SK-N-SH (cell line): Measurements from ENCODE around the gene POU6F2. TPM values are rescaled to one million over a fixed set of nuclear protein-coding genes. Genes with fewer than 3 reads are reported as not detected.

ENCODE experiments used
- CTCF ChIA-PET: fragments of 300-600, 350-600 bp; formaldehyde crosslinking; extraction: SDS; loops from one replicate; lab custom pipeline; 2021; lab: Yijun Ruan, JAX
- POLR2A ChIA-PET: fragments of 350-600 bp; sonication (Branson Sonifier 250); formaldehyde crosslinking; extraction: SDS; loops from one replicate; lab custom pipeline; 2020; ENCODE audit warnings: antibody characterized with exemption, inconsistent platforms; lab: Yijun Ruan, JAX
- DNase-seq: peaks from one replicate; pipeline ENCODE4 v3.0.0; 2012
- H2AFZ ChIP-seq: fragments of 200-600 bp; sonication (generic); 2 replicates; pipeline ENCODE4 v1.8.1; 2016; ENCODE audit warnings: antibody characterized with exemption, mild to moderate bottlenecking, low read depth
- H3F3A ChIP-seq: fragments of 200-600 bp; sonication (generic); replicated peaks from 2 replicates; pipeline ENCODE3; 2016; ENCODE audit warnings: antibody characterized with exemption, mild to moderate bottlenecking; ENCODE audit not compliant: insufficient read depth
- H3K27ac ChIP-seq, 2 experiments: fragments of 200-500 bp in 1 of 2; fragments of 200-600 bp in 1 of 2; sonication (Bioruptor generic) in 1 of 2; sonication (generic), shearing (Covaris generic) in 1 of 2; 2 replicates each; pipeline versions ENCODE4 v1.5.1 to v1.6.1; 2014 to 2016; ENCODE audit warnings: low read depth in 2 of 2, inconsistent platforms in 1 of 2, low read length in 1 of 2, mild to moderate bottlenecking in 1 of 2, mixed read lengths in 1 of 2
- H3K27me3 ChIP-seq: fragments of 200-600 bp; sonication (generic), shearing (Covaris generic); 2 replicates; pipeline ENCODE4 v1.6.1; 2016; ENCODE audit warnings: mixed run types; ENCODE audit not compliant: insufficient read depth
- H3K36me3 ChIP-seq, 2 experiments: fragments of 200-500 bp in 1 of 2; fragments of 200-600 bp in 1 of 2; sonication (Bioruptor generic) in 1 of 2; sonication (generic) in 1 of 2; replicated peaks in 1 of 2; 2 replicates each; pipeline versions ENCODE3 to v1.5.1; 2014 to 2016; ENCODE audit warnings: low read length in 1 of 2, mild to moderate bottlenecking in 1 of 2; ENCODE audit not compliant: insufficient read depth in 2 of 2, control insufficient read depth in 1 of 2
- H3K4me1 ChIP-seq, 2 experiments: fragments of 200-500 bp in 1 of 2; fragments of 200-600 bp in 1 of 2; sonication (Bioruptor generic) in 1 of 2; sonication (generic), shearing (Covaris generic) in 1 of 2; 2 replicates each; pipeline versions ENCODE4 v1.5.1 to v1.6.1; 2014 to 2016; ENCODE audit warnings: low read depth in 1 of 2, low read length in 1 of 2, mixed run types in 1 of 2; ENCODE audit not compliant: insufficient read depth in 2 of 2, control insufficient read depth in 1 of 2
- H3K4me2 ChIP-seq: fragments of 200-600 bp; sonication (generic), shearing (Covaris generic); 2 replicates; pipeline ENCODE4 v1.6.1; 2017; ENCODE audit warnings: mixed run types
- H3K4me3 ChIP-seq, 2 experiments: fragments of 200-500 bp in 1 of 2; fragments of 200-600 bp in 1 of 2; sonication (Bioruptor generic) in 1 of 2; sonication (generic), shearing (Covaris generic) in 1 of 2; 2 replicates each; pipeline versions ENCODE4 v1.5.1 to v1.8.1; 2014 to 2016; ENCODE audit warnings: low read depth in 2 of 2, inconsistent platforms in 1 of 2, low read length in 1 of 2, mild to moderate bottlenecking in 1 of 2, mixed read lengths in 1 of 2, moderate library complexity in 1 of 2
- H3K79me2 ChIP-seq: fragments of 200-600 bp; sonication (generic); 2 replicates; pipeline ENCODE4 v1.8.1; 2017; ENCODE audit warnings: mild to moderate bottlenecking; ENCODE audit not compliant: insufficient read depth
- H3K9ac ChIP-seq: fragments of 200-600 bp; sonication (generic); 2 replicates; pipeline ENCODE4 v1.6.1; 2017; ENCODE audit warnings: mixed run types
- H3K9me2 ChIP-seq: fragments of 200-600 bp; sonication (generic); 2 replicates; pipeline ENCODE4 v1.6.1; 2017; ENCODE audit warnings: mixed run types
- H3K9me3 ChIP-seq: fragments of 200-600 bp; sonication (generic); 2 replicates; pipeline ENCODE4 v1.6.1; 2017; ENCODE audit warnings: mixed run types, mild to moderate bottlenecking, moderate library complexity
- H4K20me1 ChIP-seq: fragments of 200-600 bp; sonication (generic); 2 replicates; pipeline ENCODE4 v1.6.1; 2017; ENCODE audit warnings: mild to moderate bottlenecking, mixed run types; ENCODE audit not compliant: insufficient read depth
- CHD2 ChIP-seq: fragments of 150-350 bp; IDR thresholded peaks from 2 replicates; pipeline ENCODE4 v1.6.1; 2018; ENCODE audit warnings: low read length; ENCODE audit not compliant: partially characterized antibody
- ELF1 ChIP-seq: IDR thresholded peaks from 2 replicates; pipeline ENCODE4 v1.4.0; 2012
- EP300 ChIP-seq, 2 experiments: IDR thresholded peaks; 2 replicates each; pipeline versions ENCODE4 v1.4.0 to v1.6.1; 2012; ENCODE audit warnings: borderline replicate concordance in 1 of 2, low read depth in 1 of 2, low read length in 1 of 2
- FOXJ3 ChIP-seq: sonication (generic); formaldehyde crosslinking; IDR thresholded peaks from 2 replicates; pipeline ENCODE4 v1.5.1; 2020; ENCODE audit warnings: mild to moderate bottlenecking, missing genetic modification reagents
- GABPA ChIP-seq: IDR thresholded peaks from 2 replicates; pipeline ENCODE4 v1.4.0; 2012; ENCODE audit warnings: low read depth, mild to moderate bottlenecking
- MAX ChIP-seq: IDR thresholded peaks from 2 replicates; pipeline ENCODE4 v1.4.0; 2012; ENCODE audit warnings: low read depth
- NFIC ChIP-seq: IDR thresholded peaks from 2 replicates; pipeline ENCODE4 v1.4.0; 2012; ENCODE audit warnings: borderline replicate concordance
- NRF1 ChIP-seq: IDR thresholded peaks from 2 replicates; pipeline ENCODE4 v1.6.1; 2012; ENCODE audit warnings: low read depth, mild to moderate bottlenecking, low read length
- POLR2AphosphoS5 ChIP-seq: IDR thresholded peaks from 2 replicates; pipeline ENCODE4 v1.6.1; 2012; ENCODE audit warnings: low read depth, low read length
- RAD21 ChIP-seq: IDR thresholded peaks from 2 replicates; pipeline ENCODE4 v1.6.1; 2012; ENCODE audit warnings: mild to moderate bottlenecking, low read length
- RCOR1 ChIP-seq: fragments of 150-350 bp; IDR thresholded peaks from 2 replicates; pipeline ENCODE4 v1.6.1; 2017; ENCODE audit warnings: antibody characterized with exemption, low read length
- RFX5 ChIP-seq: IDR thresholded peaks from 2 replicates; pipeline ENCODE4 v1.6.1; 2012; ENCODE audit warnings: mild to moderate bottlenecking, improper control_type of control experiment, low read length
- SMC3 ChIP-seq: IDR thresholded peaks from 2 replicates; pipeline ENCODE4 v1.6.1; 2012; ENCODE audit warnings: low read depth, low read length, improper control_type of control experiment
- TAF1 ChIP-seq: IDR thresholded peaks from 2 replicates; pipeline ENCODE4 v1.6.1; 2012; ENCODE audit warnings: low read depth, mild to moderate bottlenecking, low read length, moderate library complexity, borderline replicate concordance
- TEAD4 ChIP-seq: IDR thresholded peaks from 2 replicates; pipeline ENCODE4 v1.4.0; 2012; ENCODE audit warnings: mild to moderate bottlenecking, borderline replicate concordance; ENCODE audit not compliant: insufficient read depth
- YY1 ChIP-seq: IDR thresholded peaks from 2 replicates; pipeline ENCODE4 v1.4.0; 2012; ENCODE audit warnings: low read depth, mild to moderate bottlenecking
- WGBS: methylation state at CpG from one replicate; pipeline ENCODE4 v1.1.6; 2017; ENCODE audit warnings: low lambda C conversion rate; 5-methylcytosine and 5-hydroxymethylcytosine counted together
- polyA plus RNA-seq, 3 experiments: library from polyadenylated mRNA; depleted of rRNA; stranded (reverse); fragments of >200 nt; gene quantifications; 2 replicates each; pipeline ENCODE4 v1.2.3, GENCODE V29; 2012
- TF ChIP-seq, protein P1 (sequence below): IDR thresholded peaks from 2 replicates; pipeline ENCODE4 v1.4.0; 2012; ENCODE audit warnings: low read depth, borderline replicate concordance
- TF ChIP-seq, protein P2 (sequence below): IDR thresholded peaks from 2 replicates; pipeline ENCODE4 v1.6.1; 2012; ENCODE audit warnings: mild to moderate bottlenecking, low read depth, low read length, moderate library complexity

Gene POU6F2
- polyA plus RNA-seq, 1 of the 3 experiments (the other 2 are of a cell fraction) = under 0.01 TPM

DNA sequence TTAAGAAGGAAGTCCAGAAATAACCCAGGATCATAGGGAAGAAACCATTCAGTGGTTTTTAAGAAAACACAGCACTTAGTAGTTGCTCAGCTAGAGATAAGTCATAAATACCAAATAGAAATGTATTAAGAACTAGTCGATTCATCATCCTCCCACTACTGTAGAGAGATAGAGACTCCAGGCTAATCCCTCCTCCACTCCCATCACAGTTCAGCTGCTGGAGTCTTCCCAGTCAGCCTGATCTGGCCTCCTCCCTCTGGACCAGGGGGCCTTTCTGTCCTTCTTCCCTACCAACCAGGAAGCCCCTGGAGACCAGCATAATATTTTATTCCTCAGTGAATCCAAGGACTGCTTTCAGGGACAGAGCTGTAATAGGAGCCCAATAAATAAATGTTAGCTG is 294.4 kb downstream of the POU6F2 start:
- no peak overlapping the region for H2AFZ ChIP-seq
- H3K9ac ChIP-seq = no peak overlapping the region
- no peaks in the 10 kb centered on the region; the same call in 1 of the 2 replicates for H3K27me3 ChIP-seq
- ChIA-PET CTCF (no interaction called here), POLR2A (no interaction called here)
- WGBS = 0% methylated on average over 1 of the region's 1 CpG
- no peaks in the 10 kb centered on the region for H3K9me3 ChIP-seq
- TF ChIP-seq GABPA = no peak
- no peaks in the 10 kb centered on the region; a peak in 1 of 4 replicates for H3K4me1 ChIP-seq
- H3K9me2 ChIP-seq = no peaks in the 10 kb centered on the region
- no peak overlapping the region for H3K27ac ChIP-seq
- no peak overlapping the region for H3K4me3 ChIP-seq
- no peaks in the 10 kb centered on the region for H3K36me3 ChIP-seq
- H3K4me2 ChIP-seq = no peak overlapping the region
- no peaks in the 10 kb centered on the region for H3F3A ChIP-seq
- DNase-seq = no peak
- no peaks in the 10 kb centered on the region for H3K79me2 ChIP-seq
- H4K20me1 ChIP-seq = no peaks in the 10 kb centered on the region

- CTCF ChIA-PET = no interaction called here
- no peaks in the 10 kb centered on the region for H3K9me2 ChIP-seq
- no peak for DNase-seq
- H3F3A ChIP-seq = no peaks in the 10 kb centered on the region
- no peaks in the 10 kb centered on the region for H4K20me1 ChIP-seq
- no peaks in the 10 kb centered on the region for H3K79me2 ChIP-seq
- POLR2A ChIA-PET = no interaction called here
- H3K27me3 ChIP-seq = no peaks in the 10 kb centered on the region; the same call in 1 of the 2 replicates
- H3K4me2 ChIP-seq = no peak overlapping the region
- no peaks in the 10 kb centered on the region; a peak in 1 of 4 replicates for H3K4me1 ChIP-seq
- H3K27ac ChIP-seq = no peak overlapping the region
- no peak overlapping the region for H3K4me3 ChIP-seq
- no peak overlapping the region for H2AFZ ChIP-seq
- TF ChIP-seq CHD2 (no peak), EP300 (IDR thresholded peaks at IDR 0.05; ENCODE audit: borderline replicate concordance in 1 of 2, low read depth in 1 of 2, low read length in 1 of 2) (no peak), RFX5 (no peak), SMC3 (no peak), ELF1 (no peak), TEAD4 (no peak), TAF1 (no peak), RAD21 (no peak), NRF1 (no peak), MAX (no peak)
- TF ChIP-seq, protein P1, sequence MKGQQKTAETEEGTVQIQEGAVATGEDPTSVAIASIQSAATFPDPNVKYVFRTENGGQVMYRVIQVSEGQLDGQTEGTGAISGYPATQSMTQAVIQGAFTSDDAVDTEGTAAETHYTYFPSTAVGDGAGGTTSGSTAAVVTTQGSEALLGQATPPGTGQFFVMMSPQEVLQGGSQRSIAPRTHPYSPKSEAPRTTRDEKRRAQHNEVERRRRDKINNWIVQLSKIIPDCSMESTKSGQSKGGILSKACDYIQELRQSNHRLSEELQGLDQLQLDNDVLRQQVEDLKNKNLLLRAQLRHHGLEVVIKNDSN = no peak
- H3K36me3 ChIP-seq = no peaks in the 10 kb centered on the region
- no peak overlapping the region for H3K9ac ChIP-seq
- no peaks in the 10 kb centered on the region for H3K9me3 ChIP-seq
Measured at GRCh38 chr7:39272691-39273090, 295.0 kb downstream of the POU6F2 start.

DNA sequence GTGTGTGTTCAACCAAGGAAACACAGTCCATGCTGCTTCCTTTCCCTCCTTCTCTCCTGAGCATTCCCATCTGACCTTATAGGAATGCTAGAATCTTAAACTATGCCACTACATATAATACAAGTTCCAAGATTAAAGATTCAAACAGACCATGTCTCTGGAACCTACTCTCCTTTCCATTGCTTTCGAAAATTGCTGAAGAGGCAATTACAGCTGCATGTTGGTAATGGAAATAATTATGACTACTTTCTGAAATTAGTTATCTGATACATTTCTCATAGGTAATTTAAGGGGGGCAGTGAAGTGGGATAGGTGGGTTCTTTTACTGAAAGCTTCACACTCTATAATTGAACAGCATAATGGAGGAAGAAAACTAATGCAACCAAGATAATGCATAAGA is 302.6 kb downstream of the POU6F2 start:
- 0% methylated on average over 1 of the region's 1 CpG for WGBS
- H3K9me3 ChIP-seq = no peaks in the 10 kb centered on the region
- CTCF ChIA-PET = no interaction called here
- TF ChIP-seq FOXJ3 (CRISPR knock-in tag) = no peak
- TF ChIP-seq, protein P1 = no peak
- TF ChIP-seq YY1 = no peak
- no peak for TF ChIP-seq MAX
- no peak for TF ChIP-seq TEAD4
- TF ChIP-seq GABPA = no peak
- TF ChIP-seq, protein P2, sequence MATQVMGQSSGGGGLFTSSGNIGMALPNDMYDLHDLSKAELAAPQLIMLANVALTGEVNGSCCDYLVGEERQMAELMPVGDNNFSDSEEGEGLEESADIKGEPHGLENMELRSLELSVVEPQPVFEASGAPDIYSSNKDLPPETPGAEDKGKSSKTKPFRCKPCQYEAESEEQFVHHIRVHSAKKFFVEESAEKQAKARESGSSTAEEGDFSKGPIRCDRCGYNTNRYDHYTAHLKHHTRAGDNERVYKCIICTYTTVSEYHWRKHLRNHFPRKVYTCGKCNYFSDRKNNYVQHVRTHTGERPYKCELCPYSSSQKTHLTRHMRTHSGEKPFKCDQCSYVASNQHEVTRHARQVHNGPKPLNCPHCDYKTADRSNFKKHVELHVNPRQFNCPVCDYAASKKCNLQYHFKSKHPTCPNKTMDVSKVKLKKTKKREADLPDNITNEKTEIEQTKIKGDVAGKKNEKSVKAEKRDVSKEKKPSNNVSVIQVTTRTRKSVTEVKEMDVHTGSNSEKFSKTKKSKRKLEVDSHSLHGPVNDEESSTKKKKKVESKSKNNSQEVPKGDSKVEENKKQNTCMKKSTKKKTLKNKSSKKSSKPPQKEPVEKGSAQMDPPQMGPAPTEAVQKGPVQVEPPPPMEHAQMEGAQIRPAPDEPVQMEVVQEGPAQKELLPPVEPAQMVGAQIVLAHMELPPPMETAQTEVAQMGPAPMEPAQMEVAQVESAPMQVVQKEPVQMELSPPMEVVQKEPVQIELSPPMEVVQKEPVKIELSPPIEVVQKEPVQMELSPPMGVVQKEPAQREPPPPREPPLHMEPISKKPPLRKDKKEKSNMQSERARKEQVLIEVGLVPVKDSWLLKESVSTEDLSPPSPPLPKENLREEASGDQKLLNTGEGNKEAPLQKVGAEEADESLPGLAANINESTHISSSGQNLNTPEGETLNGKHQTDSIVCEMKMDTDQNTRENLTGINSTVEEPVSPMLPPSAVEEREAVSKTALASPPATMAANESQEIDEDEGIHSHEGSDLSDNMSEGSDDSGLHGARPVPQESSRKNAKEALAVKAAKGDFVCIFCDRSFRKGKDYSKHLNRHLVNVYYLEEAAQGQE = no peak
- no peak for TF ChIP-seq NFIC
- no peak for TF ChIP-seq POLR2AphosphoS5
- no peak for TF ChIP-seq ELF1
- no peak for TF ChIP-seq NRF1
- no peak for TF ChIP-seq CHD2
- no peak for TF ChIP-seq RCOR1

More for the DNA sequence above, 302.6 kb downstream of the POU6F2 start:
- no peak overlapping the region for H3K27ac ChIP-seq
- H3K4me1 ChIP-seq = no peaks in the 10 kb centered on the region
- no peaks in the 10 kb centered on the region for H3F3A ChIP-seq
- H3K9ac ChIP-seq = no peak overlapping the region
- H3K4me3 ChIP-seq = peak overlapping the region in 1 of 2 experiments; percentile 14; a peak in 1 of 4 replicates
- H3K4me2 ChIP-seq = no peak overlapping the region
- POLR2A ChIA-PET = no interaction called here
- DNase-seq = no peak
- no peaks in the 10 kb centered on the region for H3K27me3 ChIP-seq
- no peaks in the 10 kb centered on the region for H3K9me2 ChIP-seq
- H3K79me2 ChIP-seq = no peaks in the 10 kb centered on the region
- H2AFZ ChIP-seq = no peak overlapping the region
- H4K20me1 ChIP-seq = no peaks in the 10 kb centered on the region
- no peaks in the 10 kb centered on the region for H3K36me3 ChIP-seq
